GM10248 (cell line): Measurements from ENCODE around the gene MTA1.

Source experiments
- CTCF ChIA-PET: fragments of 300-600 bp; sonication (Branson Sonifier 250); formaldehyde crosslinking; extraction: SDS; loops from one replicate; lab custom pipeline; 2021; ENCODE audit warnings: antibody characterized with exemption; lab: Yijun Ruan, JAX
- POLR2A ChIA-PET: fragments of 350-650 bp; sonication (Branson Sonifier 250); formaldehyde crosslinking; extraction: SDS; loops from one replicate; lab custom pipeline; 2020; ENCODE audit warnings: antibody characterized with exemption; lab: Yijun Ruan, JAX
- DNase-seq: peaks from one replicate; pipeline ENCODE4 v3.0.0; 2012; ENCODE audit errors: extremely low spot score
- TF ChIP-seq, protein P1 (sequence below): IDR thresholded peaks from 2 replicates; pipeline ENCODE4 v1.5.1; 2012; ENCODE audit warnings: mild to moderate bottlenecking, low read depth; ENCODE audit errors: extremely low read depth, missing control alignments, control extremely low read depth

Gene MTA1

DNA sequence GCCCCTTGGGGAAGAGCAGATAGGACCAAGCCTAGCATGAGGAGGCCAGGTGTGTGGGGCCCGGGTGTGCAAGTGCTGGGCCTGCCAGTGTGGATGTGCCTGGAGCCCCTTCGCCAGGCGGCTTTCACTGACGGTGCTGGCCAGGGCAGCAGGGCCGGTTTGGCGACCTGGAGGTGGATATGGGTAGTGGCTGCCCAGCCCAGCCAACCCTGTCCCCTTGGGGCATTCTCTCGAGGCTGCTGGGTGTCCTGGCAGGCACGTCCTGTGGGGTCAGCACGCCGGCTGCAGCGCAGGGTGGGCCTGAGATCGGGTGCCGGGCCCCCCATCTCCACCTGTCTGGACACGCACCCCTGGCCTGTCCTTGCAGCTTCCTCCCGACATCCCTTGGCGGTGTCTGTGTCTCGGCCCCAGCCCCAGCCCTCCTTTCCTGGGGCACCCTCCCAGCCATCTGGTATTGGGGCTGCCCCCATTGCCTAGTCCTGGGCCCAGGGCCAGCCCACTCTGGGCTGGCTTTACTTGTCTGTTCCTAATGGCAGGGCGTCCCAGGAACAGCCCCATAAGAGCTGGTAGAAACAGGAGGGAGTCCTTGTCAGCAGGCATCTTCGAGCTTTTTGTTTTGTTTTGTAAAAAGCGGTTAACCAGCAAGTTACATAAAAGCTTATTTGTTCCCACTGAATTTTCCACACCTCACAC is 47.8 kb downstream of the MTA1 start:
- CTCF ChIA-PET, result interaction anchor here (1.7 to 4.0 kb wide), 2 partner anchors 14 to 22 kb away, joined by 10 to 13 read pairs; no protein-coding TSS in a partner anchor
- TF ChIP-seq, protein P1, sequence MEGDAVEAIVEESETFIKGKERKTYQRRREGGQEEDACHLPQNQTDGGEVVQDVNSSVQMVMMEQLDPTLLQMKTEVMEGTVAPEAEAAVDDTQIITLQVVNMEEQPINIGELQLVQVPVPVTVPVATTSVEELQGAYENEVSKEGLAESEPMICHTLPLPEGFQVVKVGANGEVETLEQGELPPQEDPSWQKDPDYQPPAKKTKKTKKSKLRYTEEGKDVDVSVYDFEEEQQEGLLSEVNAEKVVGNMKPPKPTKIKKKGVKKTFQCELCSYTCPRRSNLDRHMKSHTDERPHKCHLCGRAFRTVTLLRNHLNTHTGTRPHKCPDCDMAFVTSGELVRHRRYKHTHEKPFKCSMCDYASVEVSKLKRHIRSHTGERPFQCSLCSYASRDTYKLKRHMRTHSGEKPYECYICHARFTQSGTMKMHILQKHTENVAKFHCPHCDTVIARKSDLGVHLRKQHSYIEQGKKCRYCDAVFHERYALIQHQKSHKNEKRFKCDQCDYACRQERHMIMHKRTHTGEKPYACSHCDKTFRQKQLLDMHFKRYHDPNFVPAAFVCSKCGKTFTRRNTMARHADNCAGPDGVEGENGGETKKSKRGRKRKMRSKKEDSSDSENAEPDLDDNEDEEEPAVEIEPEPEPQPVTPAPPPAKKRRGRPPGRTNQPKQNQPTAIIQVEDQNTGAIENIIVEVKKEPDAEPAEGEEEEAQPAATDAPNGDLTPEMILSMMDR, result no peak
- no peak for DNase-seq
- POLR2A ChIA-PET, result no interaction called here

DNA sequence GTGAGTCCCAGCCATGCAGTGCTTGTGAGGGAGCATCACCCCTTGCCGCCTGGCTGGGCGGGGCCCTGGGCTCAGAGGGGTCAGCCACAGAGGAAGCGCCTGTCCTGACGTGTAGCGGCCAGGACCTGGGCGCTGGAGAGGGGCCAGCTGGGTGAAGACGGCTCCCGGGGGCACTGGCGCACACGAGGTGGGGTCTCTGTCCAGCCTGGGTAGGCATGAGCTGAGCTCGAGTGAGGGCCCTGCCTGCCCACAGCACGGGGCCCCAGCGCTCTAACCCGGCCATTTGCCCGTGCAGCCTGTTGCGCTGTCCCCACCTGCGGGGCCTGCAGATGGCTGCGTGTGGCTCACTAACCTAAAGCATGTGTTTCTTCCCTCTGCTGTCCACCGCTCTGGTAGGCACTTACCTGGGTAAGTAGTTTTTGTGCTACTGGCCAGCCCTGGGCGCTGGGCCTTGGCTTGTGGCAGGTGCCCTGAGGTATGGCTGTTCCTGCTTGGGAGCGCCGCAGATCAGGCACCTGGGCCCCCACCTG is 48.4 kb downstream of the MTA1 start:
- DNase-seq, result no peak
- ChIA-PET POLR2A (no interaction called here), CTCF (interaction anchor here (1.7 to 4.0 kb wide), 2 partner anchors 13 to 22 kb away, joined by 10 to 13 read pairs; no protein-coding TSS in a partner anchor)
- TF ChIP-seq, protein P1, result no peak

DNA sequence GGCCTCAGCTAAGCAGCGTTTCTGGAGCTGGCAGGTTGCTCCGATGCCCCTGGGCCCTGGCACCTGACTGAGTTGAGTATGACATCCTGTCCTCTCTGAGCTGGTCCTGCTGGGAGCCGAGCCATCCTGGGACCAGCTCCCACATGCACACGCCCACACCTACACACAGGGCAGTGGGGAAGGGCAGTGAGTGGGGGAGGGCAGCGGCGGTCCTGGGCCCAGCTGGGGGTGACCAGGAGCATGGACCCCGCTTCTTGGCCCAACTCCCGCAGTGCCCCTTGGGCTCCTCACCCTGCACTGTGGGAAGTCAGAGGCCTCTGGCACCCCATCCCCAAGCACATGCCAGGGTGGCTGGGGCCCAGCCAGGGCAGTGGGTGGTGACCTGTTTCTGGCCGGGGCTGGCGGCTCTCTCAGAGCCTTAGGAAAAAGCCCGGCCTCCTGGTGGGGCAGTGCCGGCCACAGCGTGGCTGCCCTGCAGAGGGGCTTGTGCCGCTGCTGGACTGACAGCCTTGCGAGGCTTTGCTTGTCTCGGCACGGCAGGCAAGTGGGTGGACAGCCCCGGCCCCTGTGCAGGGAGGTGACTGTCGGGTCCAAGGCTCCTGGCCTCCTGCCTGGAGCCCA is 49.1 kb downstream of the MTA1 start:
- POLR2A ChIA-PET, result no interaction called here
- CTCF ChIA-PET, result interaction anchor here (1.1 to 4.9 kb wide), 4 partner anchors 12 to 21 kb away, joined by 3 to 35 read pairs (median 12); no protein-coding TSS in a partner anchor
- DNase-seq, result no peak
- TF ChIP-seq, protein P1, result no peak

DNA sequence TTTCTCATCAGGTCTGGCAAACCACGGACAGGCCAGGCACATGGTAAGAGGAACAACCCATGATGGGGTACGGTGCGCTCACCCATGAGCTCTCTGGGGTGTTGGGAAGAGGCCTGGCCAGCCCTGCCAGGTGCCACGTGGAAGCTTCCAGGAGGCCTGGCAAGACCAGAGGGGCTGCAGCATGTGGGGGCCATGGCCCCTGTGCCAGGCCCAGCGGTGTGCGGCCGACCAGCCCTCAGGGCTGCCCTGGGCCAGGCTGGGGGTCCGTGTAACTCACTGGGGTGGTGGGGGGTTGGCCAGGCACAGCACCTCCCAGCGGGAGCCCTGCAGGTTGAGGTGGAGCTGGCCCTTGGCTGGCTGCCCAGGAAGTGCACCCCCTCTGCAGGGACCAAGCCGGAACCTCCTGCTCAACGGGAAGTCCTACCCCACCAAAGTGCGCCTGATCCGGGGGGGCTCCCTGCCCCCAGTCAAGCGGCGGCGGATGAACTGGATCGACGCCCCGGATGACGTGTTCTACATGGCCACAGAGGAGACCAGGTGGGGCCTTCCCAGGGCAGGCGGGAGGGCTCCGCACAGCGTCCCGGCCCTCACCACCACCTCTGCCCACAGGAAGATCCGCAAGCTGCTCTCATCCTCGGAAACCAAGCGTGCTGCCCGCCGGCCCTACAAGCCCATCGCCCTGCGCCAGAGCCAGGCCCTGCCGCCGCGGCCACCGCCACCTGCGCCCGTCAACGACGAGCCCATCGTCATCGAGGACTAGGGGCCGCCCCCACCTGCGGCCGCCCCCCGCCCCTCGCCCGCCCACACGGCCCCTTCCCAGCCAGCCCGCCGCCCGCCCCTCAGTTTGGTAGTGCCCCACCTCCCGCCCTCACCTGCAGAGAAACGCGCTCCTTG is 50.1 kb downstream of the MTA1 start:
- ChIA-PET CTCF (interaction anchor here (0.9 to 4.9 kb wide), 4 partner anchors 12 to 22 kb away, joined by 3 to 35 read pairs (median 4); partner anchors contain the start of gene CRIP1), POLR2A (no interaction called here)
- no peak for DNase-seq
- TF ChIP-seq, protein P1, result no peak

DNA sequence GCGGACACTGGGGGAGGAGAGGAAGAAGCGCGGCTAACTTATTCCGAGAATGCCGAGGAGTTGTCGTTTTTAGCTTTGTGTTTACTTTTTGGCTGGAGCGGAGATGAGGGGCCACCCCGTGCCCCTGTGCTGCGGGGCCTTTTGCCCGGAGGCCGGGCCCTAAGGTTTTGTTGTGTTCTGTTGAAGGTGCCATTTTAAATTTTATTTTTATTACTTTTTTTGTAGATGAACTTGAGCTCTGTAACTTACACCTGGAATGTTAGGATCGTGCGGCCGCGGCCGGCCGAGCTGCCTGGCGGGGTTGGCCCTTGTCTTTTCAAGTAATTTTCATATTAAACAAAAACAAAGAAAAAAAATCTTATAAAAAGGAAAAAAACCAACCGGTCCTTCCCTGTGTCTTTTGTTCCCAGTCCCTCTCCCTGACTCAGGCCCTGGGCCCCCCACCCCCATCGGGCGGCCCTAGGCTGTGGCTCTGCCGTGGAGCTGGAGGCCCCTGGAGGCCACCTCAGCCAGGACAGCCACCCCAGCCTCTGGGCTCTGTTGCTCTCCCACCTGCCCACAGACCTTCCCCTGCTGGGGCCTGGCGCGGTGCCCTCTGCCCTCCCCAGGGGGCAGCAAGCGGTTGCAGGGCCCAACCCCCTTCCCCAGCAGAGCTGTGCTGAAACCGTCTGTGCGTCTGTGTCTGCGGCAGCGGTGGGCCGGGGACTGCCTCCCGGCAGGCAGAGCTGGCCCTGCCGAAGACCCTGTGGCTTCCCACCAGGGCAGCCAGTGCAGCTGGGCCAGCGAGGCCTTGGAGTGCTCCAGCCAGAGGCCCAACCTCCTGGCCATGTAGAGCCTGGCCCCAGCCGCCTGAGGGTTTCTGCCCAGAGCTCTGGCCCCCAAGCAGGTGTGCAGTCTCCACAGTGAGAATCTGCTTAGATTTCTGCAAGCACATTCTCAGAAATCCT is 51.0 kb downstream of the MTA1 start:
- CTCF ChIA-PET, result interaction anchor here (0.9 to 4.9 kb wide), 6 partner anchors 11 to 946 kb away, joined by 3 to 35 read pairs (median 5); partner anchors contain the start of gene CRIP1
- POLR2A ChIA-PET, result no interaction called here
- TF ChIP-seq, protein P1, result no peak
- no peak for DNase-seq
